Measurements from ENCODE around the gene LLGL2. TPM values are rescaled to one million over a fixed set of nuclear protein-coding genes. Genes with fewer than 3 reads are reported as not detected.

Gene LLGL2
- total and polyA plus RNA-seq, 2 experiments from 2014 or later: 35.2 to 40.3 TPM

GRCh38 chr17:75561927-75562603 lies 36.6 kb downstream of the LLGL2 start:
- Histone ChIP-seq H3K27ac (no peak overlapping the region), H3K4me1 (ENCODE audit: low read depth) (peaks cover 8% of the 10 kb centered on the region), H3K27me3 (no peaks in the 10 kb centered on the region), H3K36me3 (no peaks in the 10 kb centered on the region), H3K9me3 (ENCODE audit: low read depth) (no peaks in the 10 kb centered on the region), H3K4me3 (no peak overlapping the region)
- DNase-seq (ENCODE audit: low read depth in 1 of 2, low spot score in 1 of 2): peak in 1 of 2 donors; percentile 51
- no peak for TF ChIP-seq CTCF (IDR thresholded peaks at IDR 0.05; ENCODE audit: low read depth, low read length)

GRCh38 chr17:75563063-75563758 lies 37.7 kb downstream of the LLGL2 start:
- Histone ChIP-seq H3K4me1 (ENCODE audit: low read depth) (no peaks in the 10 kb centered on the region), H3K4me3 (no peak overlapping the region), H3K9me3 (ENCODE audit: low read depth) (no peaks in the 10 kb centered on the region), H3K36me3 (no peaks in the 10 kb centered on the region), H3K27ac (no peak overlapping the region), H3K27me3 (no peaks in the 10 kb centered on the region)
- TF ChIP-seq CTCF (IDR thresholded peaks at IDR 0.05; ENCODE audit: low read depth, low read length): no peak
- DNase-seq (ENCODE audit: low read depth in 1 of 2, low spot score in 1 of 2): no peak

- TF ChIP-seq CTCF (IDR thresholded peaks at IDR 0.05; ENCODE audit: low read depth, low read length): no peak
- H3K4me1 ChIP-seq (ENCODE audit: low read depth): no peaks in the 10 kb centered on the region
- H3K9me3 ChIP-seq (ENCODE audit: low read depth): no peaks in the 10 kb centered on the region
- H3K27ac ChIP-seq: no peak overlapping the region
- no peak overlapping the region for H3K4me3 ChIP-seq
- no peak for DNase-seq (ENCODE audit: low read depth in 1 of 2, low spot score in 1 of 2)
- no peaks in the 10 kb centered on the region for H3K36me3 ChIP-seq
- H3K27me3 ChIP-seq: no peaks in the 10 kb centered on the region
Observed at GRCh38 chr17:75564195-75564594, 38.7 kb downstream of the LLGL2 start.

- no peak for TF ChIP-seq CTCF (IDR thresholded peaks at IDR 0.05; ENCODE audit: low read depth, low read length)
- Histone ChIP-seq H3K27me3 (no peaks in the 10 kb centered on the region), H3K4me1 (ENCODE audit: low read depth) (no peaks in the 10 kb centered on the region), H3K4me3 (no peak overlapping the region), H3K36me3 (no peaks in the 10 kb centered on the region), H3K9me3 (ENCODE audit: low read depth) (no peaks in the 10 kb centered on the region), H3K27ac (no peak overlapping the region)
- DNase-seq (ENCODE audit: low read depth in 1 of 2, low spot score in 1 of 2): peak in 1 of 2 donors; percentile 26
Observed at GRCh38 chr17:75565066-75565465, 39.6 kb downstream of the LLGL2 start.

GRCh38 chr17:75565618-75566017 lies 40.1 kb downstream of the LLGL2 start:
- Histone ChIP-seq H3K27ac (no peak overlapping the region), H3K9me3 (ENCODE audit: low read depth) (no peaks in the 10 kb centered on the region), H3K4me3 (no peak overlapping the region), H3K27me3 (no peaks in the 10 kb centered on the region), H3K4me1 (ENCODE audit: low read depth) (no peaks in the 10 kb centered on the region), H3K36me3 (no peaks in the 10 kb centered on the region)
- TF ChIP-seq CTCF (IDR thresholded peaks at IDR 0.05; ENCODE audit: low read depth, low read length): no peak
- no peak for DNase-seq (ENCODE audit: low read depth in 1 of 2, low spot score in 1 of 2)

Data from cardiac muscle cell (in vitro differentiated cells and primary cell).